GM19397 (cell line): Measurements from ENCODE around the gene PRKACA.

ENCODE experiments used
- ATAC-seq: cut with Tn5 transposase; IDR thresholded peaks from one replicate; pipeline ENCODE4 v1.9.1; 2021; ENCODE audit warnings: mild to moderate bottlenecking, moderate library complexity; ENCODE audit not compliant: unreplicated experiment

The PRKACA gene

DNA sequence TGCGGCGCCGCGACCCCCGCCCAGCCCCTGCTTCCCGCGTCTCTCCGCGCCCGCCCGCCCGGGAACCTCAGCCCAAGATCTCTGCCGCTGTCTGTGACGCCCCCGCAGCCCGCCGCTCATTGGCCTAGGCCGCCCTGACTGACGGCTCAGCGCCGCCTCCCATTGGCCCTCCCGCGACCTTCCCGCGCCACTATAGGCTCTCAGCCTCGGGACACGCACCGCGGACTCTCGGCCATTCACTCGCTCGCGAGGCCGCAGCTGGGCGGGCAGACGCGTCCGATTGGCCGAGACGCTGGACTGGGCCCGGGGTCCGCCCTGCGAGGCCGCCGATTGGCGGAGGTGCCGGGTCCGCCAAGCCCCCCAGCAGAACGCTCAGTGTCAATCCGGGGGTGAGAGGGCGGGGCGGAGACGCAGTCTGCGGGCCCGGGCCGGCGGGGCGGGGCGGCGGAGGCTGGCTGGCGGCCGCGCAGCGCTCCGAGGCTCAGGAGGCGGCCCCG is at the start of gene PRKACA:
Gene PRKACA, minus strand, starts transcription at position 95 of the 497 bp plus-strand sequence. CDS start 215 bp downstream, outside the sequence.
- ATAC-seq, result peak; percentile 89

DNA sequence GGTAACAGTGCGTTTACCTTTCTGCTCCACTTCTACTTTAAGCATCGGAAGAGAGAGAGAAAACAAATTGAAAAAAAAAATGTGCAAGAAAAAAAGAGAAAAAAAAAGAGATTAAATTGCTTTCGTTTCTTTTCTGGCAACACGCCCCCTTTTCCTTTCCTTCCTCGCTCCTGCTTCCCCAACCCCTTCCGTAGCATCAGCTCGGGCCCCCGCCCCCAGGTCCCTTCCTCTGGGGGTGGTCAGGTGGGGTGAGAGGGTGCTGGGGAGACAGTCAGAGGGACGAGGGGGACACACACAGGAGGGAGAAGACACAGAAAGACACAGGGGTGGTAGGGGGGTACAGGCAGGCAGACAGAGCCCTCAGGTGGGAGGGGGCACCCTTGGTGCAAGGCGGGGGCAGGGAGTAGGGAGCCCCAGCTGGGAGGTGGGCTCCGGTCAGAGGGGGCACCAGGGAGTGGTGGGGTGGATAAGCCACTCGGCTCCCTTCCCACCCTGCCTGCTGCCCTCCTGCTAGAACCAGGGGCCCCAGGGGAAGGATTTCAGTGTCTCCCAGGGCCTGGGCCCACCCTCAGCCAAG is 49.5 kb upstream of the PRKACA start:
- ATAC-seq, result no peak

DNA sequence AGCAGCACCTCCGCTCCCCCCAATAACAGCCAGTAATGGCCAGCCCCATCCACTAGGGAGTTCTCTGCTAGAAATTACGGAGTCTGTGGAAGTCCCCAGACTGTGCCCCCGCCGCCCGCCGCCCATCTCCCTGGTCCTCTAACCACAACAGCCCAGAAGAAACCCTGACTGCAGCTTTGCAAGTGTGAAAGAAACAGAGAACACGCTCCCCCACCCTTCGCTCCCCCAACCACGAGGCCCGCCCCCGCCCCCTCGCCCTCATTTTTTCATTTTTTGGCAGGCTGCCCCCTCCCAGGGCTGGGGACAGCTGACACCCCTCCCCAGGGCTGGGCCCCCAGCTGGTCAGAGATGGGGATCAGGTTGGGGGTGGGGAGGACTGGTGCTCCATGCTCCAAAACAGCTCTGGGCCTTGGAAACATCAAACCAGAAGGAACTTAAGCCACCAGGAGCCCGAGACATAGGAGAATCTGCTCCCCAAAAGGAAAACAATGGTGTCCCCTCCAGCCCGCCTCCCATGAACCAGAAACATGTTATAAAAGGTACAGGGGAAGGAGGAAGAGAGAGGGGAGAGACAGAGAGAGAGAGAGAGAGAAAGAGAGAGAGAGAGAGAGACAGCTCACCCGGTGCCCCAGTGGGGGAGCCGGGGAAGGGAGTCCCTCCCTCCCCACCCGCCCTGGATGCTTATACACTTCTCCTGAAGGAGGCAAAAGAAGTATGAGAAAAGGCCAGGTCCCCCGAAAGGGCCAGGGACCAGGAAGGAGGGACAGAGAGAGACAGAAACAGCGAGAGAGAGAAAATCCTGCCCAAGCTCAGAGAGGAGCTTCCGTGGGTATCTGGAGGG is 48.6 kb upstream of the PRKACA start:
- ATAC-seq, result no peak

DNA sequence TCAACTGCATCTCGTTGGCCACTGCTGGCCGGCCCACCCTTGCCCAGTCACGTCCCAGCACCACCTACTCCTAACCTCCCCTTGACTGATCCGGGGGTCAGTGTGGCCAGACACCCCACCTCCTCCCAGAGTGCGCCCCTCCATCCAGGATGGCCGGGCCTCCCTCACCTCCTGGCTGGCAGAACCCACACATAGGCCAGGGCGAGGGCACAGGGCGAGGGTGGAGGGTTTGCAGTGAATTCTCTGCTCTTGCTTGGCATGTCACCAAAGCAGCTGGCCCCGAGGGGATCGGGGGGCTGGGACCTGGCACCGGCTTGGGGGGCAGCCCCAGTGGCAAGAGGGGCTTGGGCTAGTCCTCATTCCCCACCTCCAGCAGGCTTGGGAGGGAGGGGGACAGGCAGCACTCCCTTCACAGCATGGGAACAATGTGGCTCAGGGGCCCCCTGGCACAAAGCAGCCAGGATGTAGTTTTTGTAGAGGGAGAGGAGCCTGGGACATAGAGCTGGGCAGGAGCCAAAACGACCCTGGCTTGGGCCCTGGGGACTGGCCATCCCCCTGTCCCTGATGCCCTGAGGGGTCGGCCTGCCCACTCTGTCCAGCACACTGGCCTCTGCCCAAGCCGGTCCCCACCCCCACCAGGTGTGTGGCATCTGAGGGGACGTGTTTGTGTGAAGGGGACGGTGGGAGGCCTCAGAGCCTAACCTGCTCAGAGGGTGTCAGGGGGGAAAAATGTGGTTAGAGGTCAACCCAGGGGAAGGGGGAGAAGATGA is 47.3 kb upstream of the PRKACA start:
- ATAC-seq, result no peak

DNA sequence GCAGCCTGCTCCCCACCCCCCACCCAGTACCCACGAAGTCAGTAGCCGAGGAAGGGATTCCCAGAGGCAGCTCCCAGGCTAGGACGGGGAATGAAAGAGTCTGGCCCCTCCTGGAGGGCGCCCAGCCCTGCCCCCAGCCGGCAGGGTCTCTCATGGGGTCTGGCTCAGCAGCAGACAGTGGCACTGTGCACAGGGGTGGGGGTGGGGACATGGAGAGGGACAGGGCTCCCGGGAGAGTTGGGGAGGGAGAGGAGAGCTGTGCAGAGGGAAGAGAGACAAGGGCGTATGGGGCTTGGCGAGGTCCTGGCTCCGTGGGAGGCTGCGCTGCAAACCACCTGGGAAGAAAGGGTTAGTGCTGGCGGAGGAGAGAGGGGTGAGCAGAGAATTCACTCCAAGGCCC is 46.5 kb upstream of the PRKACA start:
- no peak for ATAC-seq

DNA sequence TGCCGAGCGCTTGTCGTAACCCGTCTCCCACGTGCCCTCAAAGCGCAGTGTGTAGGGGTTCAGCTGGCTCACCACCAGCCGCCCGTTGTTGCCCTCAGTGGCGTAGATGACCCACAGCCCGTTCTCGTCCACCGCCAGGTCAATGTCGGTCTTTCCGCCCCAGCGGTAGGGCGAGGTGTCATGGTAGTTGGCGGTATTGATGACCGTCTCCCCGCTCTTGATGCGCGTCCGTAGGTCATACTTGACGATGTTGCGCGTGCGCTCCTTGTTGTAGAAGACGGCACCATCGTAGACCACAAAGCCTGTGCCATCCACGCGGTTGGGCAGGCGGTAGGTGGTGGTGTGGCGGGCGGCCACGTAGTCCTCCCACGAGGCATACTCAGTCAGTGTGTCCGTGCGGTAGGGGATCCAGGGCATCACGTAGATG is 45.3 kb upstream of the PRKACA start:
- ATAC-seq, result no peak

DNA sequence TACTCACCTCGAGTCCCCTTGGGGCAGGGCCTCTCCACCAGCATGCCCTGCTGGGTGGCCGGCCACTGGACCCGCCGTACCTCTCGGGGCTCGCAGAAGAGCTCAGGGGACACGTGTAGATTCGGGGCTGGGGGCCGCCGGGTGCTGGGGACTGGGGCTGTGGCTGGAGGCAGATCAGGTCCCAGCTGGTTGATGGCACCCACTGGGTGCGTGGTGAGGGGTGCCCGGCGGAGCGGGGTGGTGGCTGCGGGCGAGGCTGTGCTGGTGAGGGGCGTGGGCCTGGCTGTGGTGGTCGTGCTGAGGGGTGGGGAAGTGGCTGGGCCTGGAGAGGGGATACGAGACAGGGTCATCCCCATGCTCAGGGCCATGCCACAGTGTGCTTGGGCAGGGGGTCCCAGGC is 43.7 kb upstream of the PRKACA start:
- ATAC-seq, result no peak

DNA sequence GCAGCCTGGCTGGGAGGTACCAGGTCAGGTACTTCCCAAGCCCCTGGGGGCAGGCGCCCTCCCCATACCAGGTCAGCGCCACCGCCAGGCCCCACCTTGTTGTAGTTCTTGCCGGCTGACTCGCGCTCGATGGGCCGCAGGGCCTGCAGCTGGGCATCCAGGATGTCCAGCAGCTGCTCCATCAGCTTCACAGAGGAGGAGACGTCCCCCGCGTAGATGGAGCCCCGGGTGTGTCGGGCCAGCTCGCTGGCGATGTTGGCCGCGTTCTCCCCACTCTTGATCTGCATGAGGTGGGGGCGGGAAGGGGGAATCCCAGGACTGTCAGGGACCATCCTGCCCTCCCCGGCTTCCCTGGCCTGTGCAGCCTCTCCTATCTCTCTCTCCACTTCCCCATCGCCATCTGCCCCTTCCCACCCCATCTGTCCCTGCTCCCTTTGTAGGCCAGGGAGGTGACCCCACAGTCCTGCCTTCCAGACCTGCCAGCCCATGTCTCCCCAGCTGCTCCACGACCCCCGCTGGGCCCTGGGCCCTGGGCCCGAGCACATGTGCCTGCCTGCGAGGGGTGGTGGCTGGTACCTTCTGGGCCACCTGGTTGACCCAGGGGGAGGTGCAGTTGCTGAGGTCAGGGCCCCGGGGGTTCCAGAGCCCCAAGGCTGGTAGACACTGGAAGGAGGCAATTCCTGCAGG is 42.6 kb upstream of the PRKACA start:
- ATAC-seq, result no peak

DNA sequence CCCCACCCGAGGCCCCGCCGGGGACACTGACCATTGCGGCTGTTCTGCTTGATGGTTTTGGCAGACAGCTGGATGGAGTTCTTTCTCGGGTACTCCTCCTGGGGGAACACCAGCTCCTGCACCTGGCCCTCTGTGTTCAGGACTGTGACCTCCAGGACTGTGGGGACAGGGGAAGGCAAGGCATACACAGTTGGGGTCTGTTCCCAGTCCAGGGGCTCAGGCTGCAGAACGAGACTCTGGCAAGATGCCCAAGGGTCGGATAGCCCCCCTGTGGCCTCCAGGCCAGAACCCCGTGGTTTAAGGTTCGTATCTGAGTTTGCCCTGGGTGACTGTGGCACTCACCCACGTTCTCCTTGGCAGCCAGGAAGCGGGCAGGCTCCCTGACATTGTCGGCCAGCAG is 41.5 kb upstream of the PRKACA start:
- ATAC-seq, result no peak

DNA sequence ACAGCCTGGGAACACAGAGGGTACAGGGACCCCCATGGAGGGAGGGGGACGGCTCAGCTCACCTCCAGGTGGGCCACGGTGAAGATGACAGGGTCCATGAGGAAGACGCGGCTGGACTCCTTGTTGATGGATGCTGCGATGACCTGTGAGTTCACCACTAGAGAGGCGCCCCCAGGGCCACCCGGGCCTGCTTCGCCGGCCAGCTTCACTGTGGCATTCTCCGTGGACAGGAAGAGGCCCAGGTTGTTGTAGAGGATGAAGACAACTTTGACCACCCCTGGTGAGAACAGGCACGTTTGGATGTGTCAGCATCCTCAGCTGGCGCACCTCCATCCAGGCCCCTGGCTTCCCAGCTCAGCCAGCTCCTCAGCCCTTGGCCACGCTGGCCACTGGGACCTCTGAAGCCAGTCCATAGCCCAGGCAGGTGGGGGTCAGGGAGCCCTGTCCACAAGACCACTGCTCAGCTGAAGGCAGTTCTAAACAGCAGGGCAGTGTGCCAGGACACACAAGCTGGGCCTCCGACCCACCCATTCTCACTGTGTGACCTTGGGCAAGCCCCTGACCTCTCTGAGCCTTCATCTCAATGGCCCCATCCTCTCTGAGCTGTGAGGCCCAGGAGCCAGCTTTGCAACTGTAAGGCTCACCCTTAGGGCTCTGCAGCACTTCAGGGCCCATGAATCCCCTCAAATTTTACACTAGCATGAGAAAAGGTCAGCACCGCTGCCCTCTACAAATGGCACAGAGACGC is 40.9 kb upstream of the PRKACA start:
- no peak for ATAC-seq

DNA sequence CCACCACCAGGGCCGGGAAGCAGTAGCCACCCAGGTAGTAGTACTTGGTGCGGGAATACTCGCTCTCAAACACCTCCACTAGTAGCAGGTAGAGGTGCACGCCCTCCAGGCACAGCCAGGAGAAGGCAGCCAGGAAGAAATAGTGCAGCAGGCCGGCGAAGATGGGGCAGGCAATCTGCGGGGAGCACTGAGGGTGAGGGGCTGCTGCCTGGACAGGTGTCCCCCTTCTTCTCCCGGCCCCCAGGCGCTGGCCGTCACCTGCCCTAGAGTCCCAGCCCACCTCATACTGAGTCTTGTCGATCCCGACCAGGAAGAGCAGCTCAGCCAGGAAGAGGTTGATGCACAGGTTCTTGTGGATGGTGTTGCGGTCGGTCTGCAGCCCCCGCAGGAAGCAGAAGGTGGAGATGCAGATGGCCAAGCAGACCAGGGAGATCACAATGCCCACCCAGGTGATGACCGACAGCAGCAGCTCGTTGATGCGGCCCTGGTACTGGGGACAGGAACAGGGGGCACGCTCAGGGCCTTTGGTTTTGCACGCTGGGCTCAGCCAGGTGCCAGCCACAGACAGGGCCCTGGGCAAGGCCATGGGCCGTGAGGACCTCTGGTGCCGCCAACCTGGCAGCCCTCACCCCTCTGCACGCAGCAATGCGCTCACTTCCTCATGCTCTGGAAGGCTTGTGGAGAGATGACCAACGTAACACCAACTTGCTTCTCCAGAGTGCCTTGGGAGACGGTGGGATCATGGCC is 39.6 kb upstream of the PRKACA start:
- no peak for ATAC-seq

DNA sequence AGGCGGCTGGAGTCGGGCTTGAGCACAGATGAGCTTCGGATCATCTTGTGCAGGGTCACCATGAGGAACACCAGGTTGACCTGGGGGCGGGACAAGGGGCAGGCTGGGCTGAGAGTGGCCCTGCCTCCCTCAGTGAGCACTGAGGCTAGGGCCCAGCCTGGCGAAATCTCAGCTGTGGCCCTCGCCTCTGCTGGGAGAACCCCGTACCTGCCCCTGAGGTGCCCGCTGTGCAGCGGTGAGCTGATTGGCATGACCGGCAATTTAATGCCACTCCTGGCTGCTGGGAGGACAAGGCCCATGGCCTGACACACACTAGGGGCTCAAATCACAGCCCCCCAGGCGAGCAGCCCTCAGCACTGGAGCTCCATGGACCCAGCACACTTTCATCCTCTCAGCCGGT is 38.6 kb upstream of the PRKACA start:
- ATAC-seq, result no peak

DNA sequence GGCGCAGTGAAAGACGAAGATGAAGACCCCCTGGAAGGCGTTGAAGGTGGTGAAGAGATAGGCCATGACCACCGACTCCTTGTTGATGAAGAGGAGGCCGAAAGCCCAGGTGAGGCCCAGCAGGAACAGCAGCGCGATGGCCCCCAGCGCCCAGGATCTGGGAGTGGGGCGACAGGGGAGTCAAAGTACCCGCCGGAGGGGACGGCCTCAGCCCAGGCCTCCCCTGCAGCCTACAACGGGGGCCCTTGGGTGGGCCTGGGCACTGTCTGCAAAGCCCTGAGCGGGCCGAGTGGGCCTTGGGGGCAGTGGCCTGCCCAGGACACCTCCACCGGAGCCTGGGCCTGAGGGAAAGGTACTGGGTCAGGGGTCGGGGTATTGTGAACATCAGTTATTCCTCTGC is 37.8 kb upstream of the PRKACA start:
- ATAC-seq, result no peak

DNA sequence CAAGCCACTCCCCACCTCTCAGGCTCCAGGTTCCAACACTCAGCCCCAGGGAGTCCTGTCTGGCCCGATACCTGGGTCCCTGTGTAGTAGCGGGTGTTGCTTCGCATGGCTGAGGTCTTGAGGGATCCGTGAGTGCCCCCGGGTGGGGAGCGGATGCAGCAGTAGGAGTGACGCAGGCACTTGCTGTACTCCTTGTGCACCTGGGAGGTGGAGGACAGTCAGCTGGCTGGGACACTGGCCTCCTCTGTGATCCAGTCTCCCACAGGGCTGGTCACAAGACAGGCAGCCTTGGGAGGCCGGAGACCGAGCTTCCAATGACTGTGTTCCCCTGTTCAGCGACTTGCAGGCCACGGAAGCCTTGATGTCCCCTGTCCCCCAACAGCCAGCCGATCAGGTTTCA is 35.2 kb upstream of the PRKACA start:
- ATAC-seq, result no peak

DNA sequence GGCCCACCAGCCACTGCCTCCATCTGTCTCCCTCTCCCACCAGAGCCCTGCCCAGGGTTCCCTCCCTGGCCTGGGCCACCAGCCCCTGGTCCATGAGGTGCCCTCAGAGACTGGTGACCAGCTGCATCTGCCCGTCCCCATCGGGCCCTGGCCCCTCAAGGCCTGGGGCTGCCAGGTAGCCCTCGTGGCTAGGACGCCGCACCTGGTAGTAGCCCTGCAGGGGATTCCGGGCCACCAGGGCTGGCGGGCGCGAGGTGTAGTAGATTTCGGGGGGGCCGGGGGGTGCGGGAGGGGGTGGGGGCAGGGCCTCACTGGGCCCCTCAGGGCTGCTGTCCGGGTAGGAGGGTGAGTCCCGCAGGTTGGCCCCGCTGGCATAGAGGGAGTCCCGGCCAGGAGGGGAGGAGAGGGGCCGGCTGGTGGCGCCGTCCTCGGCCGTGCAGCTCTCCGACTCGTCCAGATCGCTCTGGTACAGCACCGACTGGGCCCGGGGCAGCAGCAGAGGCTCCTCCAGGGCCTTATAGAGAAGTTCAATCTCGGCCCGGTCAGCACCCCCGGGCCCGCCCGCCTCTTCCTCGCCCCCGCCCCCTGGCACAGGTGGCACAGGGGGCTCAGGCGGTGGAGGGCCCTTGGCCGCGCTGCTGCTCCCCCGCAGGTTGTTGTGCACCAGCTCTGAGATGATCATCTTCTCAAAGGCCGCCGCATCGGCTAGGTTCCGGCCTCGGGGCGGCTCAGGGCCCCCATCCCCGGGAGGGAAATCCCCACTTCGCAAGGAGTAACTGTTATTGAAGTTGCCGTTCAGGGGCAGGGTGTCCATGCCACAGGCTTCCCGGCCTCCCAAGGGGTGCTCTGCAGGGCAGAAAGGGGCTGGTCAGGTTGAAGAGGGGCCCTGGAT is 33.5 kb upstream of the PRKACA start:
- no peak for ATAC-seq

DNA sequence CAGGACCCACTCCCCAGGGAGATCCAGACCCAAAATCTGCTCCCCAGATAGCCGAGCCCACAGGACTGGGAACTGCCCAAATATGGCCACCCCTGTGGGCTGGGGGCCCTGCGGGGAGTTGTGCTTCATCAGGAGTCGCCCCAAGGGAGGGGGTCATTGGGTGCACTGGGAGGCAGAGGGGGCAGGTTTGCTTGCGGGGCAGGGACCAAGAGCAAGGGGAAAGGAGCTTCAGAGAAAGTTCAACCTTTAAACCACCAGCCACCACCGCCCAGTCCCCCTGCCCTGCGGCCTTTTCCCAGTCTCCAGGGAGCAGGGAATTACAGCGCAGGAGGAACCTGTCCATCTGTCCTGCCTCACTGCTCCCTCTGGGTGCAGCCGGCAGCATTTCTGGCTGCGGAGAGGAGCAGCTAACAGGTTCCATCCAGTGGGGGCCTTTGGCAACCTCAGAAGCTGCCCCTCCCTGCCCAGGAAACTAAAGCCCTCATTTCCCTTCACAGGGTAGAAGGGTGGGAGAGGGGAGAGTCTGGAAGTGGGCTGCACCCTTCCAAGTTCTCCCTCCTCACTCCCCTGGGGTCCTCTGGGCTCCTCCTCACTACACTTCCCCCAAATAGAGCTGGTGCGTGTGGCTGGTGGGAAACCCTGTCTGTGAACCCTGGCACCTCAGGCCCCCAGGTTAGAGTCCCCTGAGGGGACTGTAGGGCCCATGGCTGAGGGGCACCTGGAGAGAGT is 32.6 kb upstream of the PRKACA start:
- no peak for ATAC-seq

DNA sequence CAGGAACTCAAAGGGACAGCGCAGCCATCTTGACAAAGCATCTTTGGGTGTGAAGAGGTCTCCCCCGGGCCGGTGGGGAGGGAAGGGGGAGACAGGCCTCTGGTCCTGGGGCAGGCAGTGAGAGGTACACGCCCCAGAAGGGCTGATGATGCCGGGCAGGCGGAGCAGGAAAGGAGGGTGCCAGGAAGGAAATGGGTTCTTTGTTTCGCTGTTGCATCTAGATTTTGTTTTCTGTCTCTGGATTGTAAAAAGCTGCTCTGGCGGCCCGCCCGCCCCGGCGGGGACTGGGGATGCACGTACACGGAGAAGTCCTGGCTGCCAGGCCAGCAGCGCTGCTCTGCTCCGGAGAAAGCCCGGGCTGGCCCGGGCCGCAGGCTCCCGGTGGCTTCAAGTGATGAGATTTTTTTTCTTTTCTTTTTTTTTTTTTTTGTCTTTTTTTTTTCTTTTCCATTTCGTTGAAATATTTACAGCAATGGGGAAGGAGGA is 32.0 kb upstream of the PRKACA start:
- ATAC-seq, result no peak
